ENCODE data around the gene THUMPD2.
"Not testable (repeated sequence)": the region's sequence is repeated elsewhere in the genome, so short reads cannot be mapped to it uniquely, and the experiment has no call there.

THUMPD2 gene

DNA sequence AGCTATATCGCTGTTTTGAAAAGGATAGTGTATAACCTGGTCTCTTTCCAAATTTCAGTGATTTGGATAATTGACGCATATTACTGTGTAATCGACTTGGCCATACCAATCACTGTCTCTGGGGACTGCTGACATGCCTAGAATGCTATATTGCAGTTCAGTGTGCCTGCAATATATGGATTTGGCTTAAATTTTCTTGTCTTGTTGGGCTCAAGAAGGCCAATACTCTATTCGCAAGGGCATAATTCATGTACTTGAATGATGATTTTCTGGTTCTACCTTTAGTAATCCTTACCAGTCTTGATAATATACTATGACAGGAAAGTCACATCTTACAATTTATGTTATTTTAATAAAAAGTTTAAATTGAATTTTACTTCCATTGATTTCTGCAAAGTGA lies 21.7 kb upstream of the THUMPD2 start:
- DNase-seq (ENCODE audit: low read depth in 2 of 2) = no peak
- TF ChIP-seq, protein P1, sequence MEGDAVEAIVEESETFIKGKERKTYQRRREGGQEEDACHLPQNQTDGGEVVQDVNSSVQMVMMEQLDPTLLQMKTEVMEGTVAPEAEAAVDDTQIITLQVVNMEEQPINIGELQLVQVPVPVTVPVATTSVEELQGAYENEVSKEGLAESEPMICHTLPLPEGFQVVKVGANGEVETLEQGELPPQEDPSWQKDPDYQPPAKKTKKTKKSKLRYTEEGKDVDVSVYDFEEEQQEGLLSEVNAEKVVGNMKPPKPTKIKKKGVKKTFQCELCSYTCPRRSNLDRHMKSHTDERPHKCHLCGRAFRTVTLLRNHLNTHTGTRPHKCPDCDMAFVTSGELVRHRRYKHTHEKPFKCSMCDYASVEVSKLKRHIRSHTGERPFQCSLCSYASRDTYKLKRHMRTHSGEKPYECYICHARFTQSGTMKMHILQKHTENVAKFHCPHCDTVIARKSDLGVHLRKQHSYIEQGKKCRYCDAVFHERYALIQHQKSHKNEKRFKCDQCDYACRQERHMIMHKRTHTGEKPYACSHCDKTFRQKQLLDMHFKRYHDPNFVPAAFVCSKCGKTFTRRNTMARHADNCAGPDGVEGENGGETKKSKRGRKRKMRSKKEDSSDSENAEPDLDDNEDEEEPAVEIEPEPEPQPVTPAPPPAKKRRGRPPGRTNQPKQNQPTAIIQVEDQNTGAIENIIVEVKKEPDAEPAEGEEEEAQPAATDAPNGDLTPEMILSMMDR (IDR thresholded peaks at IDR 0.05; ENCODE audit: low read depth, low read length) = no peak
- H3K4me3 ChIP-seq (replicated peaks in 1 of 2; ENCODE audit: low read depth in 2 of 2, low read length in 2 of 2) = no peak overlapping the region

DNA sequence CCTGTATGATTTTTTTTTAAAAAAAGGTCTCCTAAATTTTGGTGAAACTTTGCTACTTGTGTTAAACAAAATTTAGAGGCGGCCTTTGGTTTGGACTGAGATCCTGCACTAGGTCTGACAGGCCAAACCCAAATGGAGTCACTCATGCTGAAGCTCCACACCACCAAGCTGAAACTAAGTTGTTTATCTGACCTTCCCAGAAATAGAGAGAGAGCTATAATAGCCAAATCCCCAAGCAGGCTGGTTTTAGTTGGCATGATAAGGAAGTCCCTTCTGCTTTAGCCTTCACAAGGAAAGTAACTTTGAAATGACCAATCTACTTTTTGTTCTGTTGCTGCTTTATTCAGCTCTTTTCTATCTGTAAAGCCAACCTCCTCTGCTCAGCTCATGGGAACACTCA lies 17.1 kb upstream of the THUMPD2 start:
- TF ChIP-seq, protein P1 (IDR thresholded peaks at IDR 0.05; ENCODE audit: low read depth, low read length) = no peak

DNA sequence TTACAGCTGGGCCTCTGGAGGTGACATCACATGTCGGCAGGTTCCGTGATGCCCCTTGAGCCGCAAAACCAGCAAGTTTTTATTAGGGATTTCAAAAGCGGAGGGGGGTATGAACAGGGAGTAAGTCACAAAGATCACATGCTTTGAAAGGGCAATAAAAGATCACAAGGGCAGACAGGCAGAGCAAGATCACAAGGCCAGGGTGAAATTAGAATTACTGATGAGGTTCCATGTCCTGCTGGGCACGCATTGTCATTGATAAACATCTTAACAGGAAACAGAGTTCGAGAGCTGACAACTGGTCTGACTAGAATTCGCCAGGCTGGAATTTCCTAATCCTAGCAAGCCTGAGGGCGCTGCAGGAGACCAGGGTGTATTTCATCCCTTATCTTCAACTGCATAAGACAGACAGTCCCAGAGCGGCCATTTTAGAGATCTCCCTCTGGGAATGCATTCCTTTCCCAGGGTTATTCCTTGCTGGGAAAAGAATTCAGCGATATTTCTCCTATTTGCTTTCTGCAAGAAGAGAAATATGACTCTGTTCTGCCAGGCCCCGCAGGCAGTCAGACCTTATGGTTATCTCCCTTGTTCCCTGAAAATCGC lies 11.3 kb upstream of the THUMPD2 start:
- not testable (repeated sequence) for DNase-seq (ENCODE audit: low read depth in 2 of 2); H3K4me3 ChIP-seq (replicated peaks in 1 of 2; ENCODE audit: low read depth in 2 of 2, low read length in 2 of 2)

More for the DNA sequence above, 17.1 kb upstream of the THUMPD2 start:
- DNase-seq (ENCODE audit: low read depth in 2 of 2) = no peak
- no peak overlapping the region for H3K4me3 ChIP-seq (replicated peaks in 1 of 2; ENCODE audit: low read depth in 2 of 2, low read length in 2 of 2)

DNA sequence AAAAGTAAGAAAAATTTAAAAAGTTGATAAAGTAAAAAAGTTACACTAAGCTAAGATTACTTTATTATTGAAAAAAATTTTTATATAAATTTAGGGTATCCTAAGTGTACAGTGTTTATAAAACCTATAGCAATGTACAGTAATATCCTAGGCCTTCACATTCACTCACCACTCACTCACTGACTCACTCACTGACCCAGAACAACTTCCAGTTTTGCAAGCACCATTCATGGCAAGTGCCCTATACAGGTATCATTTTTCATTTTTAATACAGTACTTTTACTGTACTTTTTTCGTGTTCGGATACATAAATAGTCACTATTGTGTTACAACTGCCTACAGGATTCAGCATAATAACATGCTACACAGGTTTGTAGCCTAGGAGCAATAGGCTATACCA lies 8.9 kb upstream of the THUMPD2 start:
- DNase-seq (ENCODE audit: low read depth in 2 of 2) = peak in 1 of 2 donors; percentile 22
- TF ChIP-seq, protein P1 (IDR thresholded peaks at IDR 0.05; ENCODE audit: low read depth, low read length) = no peak
- no peak overlapping the region for H3K4me3 ChIP-seq (replicated peaks in 1 of 2; ENCODE audit: low read depth in 2 of 2, low read length in 2 of 2)

DNA sequence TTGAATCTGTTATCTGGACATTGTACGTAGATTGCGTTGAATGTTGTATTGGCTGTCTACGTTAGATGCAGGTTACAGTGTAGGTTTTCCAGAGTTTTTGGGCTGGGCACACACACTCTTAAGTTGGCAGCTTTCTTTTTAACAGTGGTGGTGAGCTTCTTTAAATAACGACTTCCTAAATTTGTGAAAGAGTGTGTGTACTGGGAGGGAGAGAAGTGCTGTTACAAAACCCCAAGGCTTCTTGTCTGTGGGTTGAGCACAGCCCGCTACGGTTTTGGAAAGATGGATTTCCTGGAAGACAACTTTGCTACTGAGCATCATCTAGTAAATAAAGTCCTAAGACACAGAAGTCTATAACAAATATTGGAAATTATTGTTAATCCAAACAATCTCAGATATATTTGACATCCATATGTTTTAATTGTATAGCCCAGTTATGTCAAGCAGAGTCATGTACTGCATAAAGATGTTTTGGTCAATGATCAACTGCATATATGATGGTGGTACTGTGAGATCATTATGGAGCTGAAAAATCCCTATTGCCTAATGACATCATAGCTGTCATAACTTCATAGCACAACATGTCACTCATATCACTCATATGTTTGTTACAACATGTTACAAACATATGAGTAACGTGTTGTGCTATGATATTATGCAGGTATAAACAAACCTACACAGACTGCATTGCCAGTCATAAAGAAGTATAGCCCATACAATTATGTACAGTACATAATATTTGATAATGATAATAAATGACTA lies 7.9 kb upstream of the THUMPD2 start:
- H3K4me3 ChIP-seq (replicated peaks in 1 of 2; ENCODE audit: low read depth in 2 of 2, low read length in 2 of 2) = no peak overlapping the region
- TF ChIP-seq, protein P1 (IDR thresholded peaks at IDR 0.05; ENCODE audit: low read depth, low read length) = no peak
- DNase-seq (ENCODE audit: low read depth in 2 of 2) = no peak

DNA sequence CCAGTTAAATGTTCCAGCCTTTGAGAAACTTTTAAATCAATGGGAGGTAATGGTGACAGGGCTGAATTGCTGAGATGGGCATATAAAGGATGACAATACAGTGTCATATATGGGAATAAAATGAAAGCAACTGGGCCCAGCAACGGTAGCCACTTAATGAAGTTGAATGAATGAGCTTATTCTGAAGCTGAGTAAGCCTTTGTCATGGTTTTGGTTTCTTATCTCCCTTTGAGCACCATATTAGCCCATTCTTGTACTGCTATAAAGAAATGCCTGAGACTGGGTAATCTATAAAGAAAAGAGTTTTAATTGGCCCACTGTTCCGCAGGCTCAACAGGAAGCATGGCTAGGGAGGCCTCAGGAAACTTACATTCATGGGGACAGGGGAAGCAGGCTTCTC lies 3.5 kb upstream of the THUMPD2 start:
- no peak overlapping the region for H3K4me3 ChIP-seq (replicated peaks in 1 of 2; ENCODE audit: low read depth in 2 of 2, low read length in 2 of 2)
- TF ChIP-seq, protein P1 (IDR thresholded peaks at IDR 0.05; ENCODE audit: low read depth, low read length) = no peak
- no peak for DNase-seq (ENCODE audit: low read depth in 2 of 2)

DNA sequence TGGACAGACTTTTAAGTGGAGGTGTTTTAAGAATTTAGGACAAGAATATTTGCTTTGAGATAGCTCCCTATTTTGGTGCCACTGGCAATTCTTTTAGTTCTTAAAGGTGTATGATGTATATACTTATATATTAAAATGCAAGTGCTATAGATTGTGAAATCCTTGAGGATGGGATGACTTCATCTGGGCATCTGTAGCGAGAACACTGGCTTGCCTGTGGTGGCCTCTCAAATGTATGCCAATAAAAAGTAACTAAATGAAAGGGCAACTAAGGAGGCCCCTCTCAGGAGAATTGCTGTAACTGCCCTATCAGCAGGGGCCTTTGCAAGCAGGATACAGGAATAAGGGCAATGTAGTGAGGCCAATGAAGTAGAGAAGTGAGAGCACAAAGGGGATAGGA lies 2.6 kb upstream of the THUMPD2 start:
- TF ChIP-seq, protein P1 (IDR thresholded peaks at IDR 0.05; ENCODE audit: low read depth, low read length) = no peak
- peak; percentile 18 to 24 for DNase-seq (ENCODE audit: low read depth in 2 of 2)
- no peak overlapping the region for H3K4me3 ChIP-seq (replicated peaks in 1 of 2; ENCODE audit: low read depth in 2 of 2, low read length in 2 of 2)

All from cardiac fibroblast (primary cell).